Measurements from ENCODE around the gene CHN1.

CHN1 gene

DNA sequence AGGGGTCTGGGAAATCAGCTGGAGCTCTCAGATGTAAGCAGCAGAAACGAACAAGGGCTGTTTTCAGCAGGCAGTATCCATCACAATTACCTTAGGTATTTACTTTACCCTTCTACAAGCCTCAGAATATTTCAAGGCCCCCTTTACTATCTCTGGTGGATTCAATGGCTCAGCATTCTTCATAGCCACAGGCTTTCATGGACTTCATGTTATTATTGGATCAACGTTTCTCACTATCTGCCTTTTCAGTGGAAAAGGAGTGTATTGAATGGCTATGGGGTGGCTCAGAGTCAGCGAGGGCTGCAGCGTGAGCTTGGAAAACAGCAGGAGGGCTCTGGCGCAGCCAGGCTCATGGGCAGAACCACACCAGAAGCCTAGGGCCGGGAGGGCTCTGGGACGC lies 224.3 kb downstream of the CHN1 start:
- FAIRE-seq, result no peak

DNA sequence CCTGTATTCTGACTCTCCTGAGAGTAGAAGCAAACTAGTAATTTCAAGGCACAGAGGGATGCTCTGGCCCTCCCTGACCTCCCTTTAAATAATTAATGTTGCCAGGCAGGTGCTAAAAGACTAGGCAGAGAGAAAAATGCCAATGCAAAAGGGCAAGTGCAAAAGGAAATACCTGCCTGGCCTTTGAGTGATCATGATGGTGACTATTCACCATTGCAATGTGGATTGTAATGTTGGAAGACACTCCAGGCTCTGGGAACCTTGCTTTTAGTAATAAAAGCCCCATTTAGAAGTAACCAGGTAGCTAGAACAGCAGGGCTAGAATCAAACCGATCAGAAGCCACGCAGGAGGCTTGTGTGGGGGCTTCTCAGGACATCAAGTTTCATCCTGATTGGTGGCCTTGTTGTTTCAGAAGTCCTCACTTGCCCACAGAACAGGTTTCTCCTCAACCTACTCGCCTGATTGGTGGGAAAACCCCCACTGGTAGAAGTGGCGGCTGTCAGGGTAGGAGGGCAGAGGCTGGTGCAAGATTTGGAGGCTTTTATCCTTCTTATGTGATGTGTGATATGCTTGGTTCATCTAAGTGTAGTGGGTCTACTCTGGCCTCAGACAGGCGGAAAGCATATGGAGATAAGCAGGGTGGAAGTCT lies 224.9 kb downstream of the CHN1 start:
- no peak for FAIRE-seq

DNA sequence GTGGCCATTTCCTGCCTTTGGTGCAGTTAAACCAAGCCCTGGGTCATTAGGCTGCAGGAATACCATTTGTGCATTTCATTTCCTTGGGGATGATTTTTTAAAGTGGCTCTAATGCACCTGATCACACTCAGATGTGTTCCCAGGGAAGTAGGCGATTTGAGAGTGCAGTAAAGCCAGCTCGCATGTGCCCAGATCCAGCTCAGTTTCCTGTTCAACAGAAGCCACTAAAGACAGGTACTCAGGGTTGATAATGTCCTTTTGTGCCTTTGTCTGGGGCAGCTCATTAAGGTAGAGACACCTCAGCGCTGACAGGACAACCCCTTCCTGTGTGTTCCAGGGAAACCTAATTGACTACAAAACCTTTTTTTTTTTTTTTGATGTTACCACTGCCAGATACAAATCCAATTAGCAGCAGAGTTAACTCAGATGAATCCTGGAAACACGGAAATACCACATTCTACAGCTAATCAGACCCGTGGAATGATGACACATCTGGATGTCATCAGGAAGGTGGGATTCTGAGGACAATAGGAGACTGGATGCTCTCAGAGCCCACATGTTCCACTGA lies 225.7 kb downstream of the CHN1 start:
- FAIRE-seq, result no peak

DNA sequence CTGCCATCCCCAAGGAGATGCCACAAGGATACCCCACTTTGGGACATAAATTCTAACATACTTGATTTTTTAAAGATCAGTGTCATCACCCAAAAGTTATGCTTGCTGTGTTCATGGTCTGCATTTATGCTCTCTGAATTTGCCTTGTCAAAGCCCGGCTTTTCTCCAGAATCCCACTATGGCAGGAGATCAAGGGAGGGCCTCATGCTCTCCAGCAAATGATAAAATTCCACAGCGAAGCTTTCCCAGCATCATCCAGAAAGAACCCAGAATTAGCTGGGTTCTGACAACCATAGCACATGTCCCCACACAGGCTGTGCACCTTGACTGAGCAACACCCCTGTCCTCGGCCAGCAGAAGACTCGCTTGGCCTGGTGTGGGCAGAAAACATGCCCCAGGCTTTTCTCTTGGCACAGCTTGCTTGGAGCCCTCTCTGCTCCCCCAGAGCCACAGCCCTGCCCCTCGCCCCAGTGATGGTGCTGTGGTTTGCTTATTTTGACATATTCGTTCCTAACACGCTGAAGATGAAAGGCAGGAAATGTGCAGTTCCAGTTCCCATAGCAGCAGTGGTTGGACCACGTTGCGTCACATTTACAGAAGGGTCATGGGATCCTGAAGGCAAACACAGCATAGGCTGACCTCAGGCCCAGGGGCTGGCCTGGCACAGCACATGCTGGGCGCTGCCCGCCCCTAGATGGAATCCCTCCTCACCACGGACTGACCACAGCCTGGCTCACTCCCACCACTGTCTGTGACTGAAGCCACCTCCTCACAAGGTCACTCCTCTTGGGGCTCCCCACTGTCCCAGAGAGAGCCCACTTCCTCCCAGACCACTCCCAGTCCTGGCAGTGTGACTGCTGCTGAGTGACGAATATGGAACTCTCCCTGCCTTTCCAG lies 226.8 kb downstream of the CHN1 start:
- FAIRE-seq, result no peak

DNA sequence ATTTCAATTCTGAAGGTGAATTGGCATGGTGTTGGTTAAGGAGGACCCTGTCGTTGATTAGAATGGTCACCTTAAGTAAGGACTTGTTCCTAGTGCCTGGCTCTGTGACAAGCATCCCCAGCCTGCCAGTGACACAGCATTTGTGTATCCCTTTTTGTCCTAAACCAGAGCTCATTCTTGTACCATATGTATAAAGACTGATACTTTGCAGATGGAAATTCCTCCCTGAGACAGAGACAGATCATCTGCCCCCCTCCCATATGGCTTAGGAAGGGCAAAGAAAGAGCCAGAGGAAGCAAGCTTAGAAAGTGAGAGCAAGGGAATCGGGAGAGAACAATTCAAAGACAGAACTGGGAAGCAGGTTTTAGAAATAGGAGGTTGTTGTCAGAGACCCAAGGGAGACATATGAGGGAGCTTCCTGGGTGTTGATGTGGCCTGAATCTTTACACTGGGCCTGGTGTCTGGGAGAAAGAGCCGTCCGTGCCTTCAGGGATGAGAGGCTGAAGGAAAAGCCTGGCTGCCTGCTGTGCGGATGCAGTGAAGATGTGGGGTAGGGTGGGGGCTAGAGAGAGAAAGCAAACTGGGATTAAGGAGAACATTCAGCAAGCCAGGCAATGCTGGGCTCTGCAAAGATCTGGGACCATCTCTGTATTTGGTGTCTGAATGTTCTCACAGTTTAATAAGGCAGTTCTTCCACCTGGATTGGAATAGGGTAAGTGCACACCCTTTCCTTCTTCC lies 227.7 kb downstream of the CHN1 start:
- no peak for FAIRE-seq

DNA sequence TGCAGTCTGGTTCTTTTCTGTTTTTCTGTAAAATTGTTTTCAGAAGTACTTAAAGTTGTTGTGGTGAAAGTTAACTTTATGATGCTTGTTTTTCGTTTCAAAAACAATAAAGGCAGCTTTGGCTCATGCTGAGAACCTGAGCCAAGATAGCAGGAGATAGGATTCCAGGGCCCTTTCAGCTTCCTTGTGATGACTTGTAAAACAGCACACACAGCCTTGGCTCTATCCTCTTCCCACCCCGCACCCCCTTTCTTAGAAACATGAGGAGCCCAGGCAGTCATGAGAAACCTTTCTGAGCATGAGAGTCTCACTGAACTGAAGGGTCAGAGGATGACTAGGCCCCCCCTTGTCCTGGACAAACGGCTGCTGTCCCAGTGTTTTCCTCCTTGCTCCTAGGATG lies 228.5 kb downstream of the CHN1 start:
- FAIRE-seq, result no peak

DNA sequence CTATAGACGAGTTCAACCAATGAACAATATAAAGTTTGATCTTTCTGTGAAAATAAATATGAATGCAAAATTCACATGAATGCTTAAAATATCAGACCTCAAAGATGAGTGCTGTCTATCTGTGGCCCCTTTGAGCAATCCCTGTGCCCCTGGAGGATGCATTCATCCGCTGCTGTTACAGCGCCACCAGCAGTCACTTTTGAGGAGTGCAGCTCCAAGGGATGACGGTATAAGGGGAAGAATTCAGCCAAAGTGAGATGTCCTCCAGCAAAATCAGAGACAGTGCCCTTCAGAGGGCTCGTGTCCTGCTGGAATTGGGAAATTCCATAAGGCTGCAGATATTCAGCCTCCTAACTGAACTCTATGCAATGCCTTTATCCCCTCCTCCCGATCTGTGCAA lies 229.0 kb downstream of the CHN1 start:
- no peak for FAIRE-seq

DNA sequence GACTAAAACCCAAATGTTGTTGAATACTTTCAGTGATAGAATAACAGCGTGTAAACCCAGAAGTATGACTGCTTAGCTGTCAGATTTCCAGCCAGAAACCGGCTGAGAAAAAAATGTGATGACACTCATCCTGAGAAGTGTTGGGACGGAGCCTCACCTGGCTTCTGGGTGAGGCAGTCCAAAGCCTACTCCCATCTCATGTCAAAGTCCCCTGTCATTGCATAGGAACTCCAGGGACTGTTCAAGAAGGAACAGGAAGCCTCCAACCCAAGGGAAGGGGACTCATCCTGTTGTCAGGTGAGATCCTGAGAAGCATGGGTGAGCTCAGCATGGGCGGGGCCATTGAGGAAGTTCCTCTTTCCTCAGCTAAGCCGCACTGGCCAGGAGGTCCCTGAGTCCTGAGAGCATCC lies 229.6 kb downstream of the CHN1 start:
- no peak for FAIRE-seq

DNA sequence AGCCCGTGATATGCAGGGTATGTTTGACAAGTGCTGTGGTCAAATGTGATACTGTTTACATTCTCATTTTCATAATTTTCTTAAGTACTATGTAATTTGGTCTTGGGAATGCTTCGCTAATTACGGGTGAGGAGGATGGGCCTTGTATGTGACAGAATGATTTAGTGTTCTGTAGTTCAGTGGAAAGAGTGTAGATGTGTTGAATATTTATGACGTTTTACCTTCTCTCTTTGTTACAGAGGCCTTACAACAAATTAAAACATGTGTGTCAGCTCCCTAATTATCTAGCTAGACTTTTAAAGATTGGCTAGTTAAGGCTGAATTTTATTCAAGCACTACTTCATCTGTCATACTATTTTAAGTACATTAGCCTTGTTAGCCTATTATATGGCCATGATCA lies 230.3 kb downstream of the CHN1 start:
- FAIRE-seq, result no peak

DNA sequence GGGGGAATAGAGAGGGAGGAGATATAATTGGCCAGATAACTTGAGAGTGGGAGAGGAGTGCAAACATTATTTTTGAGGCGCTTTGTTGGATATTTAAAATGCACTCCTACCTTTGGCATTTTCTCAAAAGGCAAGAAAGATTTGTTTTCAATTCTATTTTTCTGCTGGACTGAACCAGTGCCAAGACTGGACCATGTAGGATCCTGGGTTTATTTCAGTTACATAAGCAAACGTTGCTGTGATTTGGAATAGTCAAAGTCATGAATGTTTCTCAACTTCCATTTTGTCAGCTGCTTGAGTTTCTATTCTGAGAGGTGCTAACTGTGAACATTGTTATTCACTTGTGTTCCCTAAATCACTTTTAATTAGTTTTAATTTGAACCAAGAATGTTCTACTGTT lies 232.0 kb downstream of the CHN1 start:
- no peak for FAIRE-seq

DNA sequence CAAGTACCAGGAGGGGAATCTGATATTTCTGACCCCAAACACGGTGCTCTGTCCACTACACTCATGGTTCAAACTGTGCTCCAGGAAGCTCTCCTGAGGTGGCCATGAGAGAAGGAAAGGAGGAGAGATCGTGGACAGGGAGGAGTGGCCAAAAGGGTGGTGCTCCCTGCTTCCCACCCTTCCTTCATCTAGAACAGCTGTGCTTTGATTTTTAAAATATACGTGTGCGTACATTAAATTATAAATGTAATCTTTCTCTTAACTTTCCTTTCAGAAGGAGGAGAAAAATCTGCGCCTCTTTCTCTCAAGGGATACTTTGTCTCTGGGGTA lies 232.7 kb downstream of the CHN1 start:
- no peak for FAIRE-seq

DNA sequence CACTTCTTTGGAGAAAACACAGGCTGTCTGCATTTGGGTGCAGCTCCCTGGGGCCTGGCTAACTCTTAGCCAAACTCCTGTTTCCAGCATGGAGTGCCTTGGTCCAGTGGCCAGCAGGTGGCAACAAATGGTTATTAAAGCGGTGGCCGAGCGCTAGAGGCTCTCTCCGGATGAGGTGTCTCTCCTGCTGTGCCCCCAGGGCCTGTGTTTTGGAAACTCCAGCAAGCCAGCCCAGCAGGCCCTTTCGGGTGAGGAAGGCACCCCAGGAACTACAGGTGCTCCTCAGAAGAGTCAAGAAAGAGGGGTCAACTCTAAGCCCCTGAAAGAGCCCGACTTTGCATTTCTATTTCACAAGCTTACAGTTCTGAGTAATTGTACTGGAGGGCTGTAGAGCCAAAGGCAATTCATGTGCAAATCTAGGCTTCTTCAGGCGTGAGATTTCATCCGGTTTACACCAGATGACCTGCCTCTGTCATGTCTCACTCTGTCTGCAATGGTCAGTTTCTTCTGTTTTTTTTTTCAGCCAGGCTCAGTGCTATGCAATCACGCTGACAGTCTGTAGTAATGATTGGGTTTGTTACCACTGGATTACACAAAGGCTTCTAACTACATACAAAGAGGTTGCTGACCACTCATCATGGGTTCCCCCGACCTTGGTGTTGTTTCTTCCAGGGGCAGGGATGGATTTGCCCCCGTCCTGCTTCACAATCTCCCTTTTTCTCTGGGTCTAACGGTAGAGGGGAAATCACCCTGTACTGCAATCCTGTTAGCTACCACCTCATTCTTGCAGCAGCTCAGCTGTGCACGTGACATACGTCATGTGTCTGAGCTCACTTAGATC lies 233.3 kb downstream of the CHN1 start:
- no peak for FAIRE-seq

DNA sequence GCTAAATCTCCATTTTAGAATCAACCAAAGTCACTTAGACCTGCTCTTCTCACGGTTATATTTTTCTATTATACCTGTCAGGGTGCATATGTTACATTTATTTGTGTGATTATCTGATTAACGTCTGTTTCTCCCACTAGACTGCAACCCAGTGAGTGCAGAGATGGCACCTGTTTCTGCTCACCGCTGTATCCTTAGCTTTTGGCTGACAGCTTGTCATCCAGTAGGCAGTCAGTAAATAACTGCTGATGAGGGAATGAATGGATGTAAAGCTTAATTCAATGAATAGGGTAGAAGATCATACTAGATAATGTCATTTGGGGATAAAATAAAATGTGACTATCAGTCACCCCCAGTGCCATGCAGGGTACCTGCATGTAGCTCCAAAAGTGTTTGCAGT lies 234.0 kb downstream of the CHN1 start:
- FAIRE-seq, result no peak

DNA sequence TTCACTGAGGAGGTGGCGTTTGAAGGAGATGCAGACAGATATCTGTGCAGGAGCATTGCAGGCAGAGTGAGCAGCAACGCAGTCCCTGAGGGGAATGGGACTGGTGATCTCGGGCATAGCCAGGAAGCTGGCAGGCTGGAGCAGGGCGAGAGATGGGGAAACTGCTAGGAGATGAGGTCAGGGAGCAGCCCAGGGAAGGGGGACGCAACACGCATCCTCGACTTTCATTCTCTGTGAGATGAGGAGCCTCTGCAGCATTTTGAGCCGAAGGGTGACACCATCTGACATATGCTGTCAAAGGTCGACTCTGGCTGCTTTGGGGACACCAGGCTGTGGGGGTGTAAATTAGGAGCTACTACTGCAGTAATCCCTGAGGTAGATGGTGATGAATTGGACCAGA lies 236.6 kb downstream of the CHN1 start:
- no peak for FAIRE-seq

DNA sequence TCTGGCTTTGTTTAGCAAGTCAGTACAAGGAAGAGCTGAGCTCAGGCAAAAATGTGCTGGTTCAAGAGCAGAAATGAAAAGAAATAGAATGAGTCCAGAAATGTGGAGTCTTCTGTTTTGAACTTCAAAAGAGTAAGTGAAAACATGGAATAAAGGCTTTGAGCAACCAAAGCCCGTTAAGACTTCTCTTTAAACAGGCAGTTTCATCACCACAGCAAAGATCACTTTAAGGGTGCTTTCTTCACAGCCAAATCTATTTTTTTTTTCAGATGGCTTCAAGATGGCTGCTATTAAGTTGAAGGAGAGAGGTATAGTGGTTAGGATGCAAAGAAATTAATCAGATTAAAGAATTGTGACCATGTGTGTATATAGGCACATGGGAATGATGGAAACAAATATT lies 238.9 kb downstream of the CHN1 start:
- FAIRE-seq, result no peak

DNA sequence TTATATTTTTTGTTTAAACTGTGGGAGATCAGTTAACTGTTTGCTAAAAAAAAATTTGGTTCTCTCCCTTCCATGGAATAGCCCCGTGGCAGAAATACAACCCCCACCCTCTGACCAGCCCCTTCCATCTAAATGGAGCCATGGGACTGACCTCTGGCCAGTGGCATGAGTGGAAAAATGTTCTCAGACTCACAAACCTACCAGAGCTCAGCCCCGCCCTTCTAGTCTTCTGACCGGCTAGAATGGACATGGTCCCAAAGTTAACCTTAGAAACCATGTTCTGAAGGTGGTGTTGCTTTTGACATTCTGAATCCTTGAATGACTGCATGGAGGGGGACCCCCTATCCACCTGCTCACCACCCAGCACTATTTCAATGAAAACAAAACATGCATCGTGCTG lies 239.6 kb downstream of the CHN1 start:
- no peak for FAIRE-seq

DNA sequence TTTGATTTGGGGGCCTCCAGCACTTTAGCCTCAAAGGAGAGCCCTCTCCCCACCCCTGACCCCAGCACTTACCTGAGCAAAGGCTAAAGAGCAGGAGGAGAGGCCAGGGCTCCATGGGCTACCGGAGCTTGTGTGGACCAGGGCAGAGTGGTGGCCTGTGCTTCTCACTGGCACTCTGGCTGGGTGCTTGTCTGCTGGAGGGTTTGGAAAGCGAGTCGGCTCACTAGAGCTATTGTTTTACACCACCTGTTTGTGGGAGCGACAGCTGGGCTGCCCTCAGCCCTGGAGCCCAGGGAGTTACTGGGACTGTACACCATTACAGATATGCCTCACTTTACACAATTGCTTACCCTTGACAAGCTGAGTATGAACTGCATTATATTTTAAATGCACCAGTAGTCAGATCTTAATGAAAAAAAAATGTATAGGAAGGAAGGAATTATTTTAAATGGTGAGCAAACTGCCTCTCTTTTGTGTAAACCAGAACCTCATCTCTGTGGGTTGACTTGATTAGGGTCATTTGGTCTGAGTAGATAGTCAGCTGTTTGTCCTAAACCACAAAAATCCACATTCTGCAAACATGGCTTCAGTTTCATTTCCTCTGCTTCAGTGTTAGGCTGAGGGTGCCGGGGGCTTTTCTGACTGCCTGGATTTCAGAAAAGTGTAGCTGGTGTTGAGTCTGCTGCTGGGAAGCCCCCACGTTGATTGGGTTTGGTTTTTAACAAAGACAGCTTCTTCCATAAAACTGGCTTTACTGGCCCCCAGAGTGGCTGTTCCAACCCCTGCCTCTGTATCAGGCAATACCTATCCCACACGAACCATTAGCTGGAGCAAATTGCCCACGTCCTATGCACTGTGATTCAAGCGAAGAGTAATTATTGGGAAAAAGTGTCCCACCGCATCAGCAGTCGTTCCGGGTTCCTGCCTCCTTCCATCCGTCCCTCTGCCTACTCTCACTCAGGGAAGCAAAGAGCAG lies 240.6 kb downstream of the CHN1 start, which contains the start of gene CHRNA1:
TSS of gene CHRNA1 (minus strand) at position 193 of the 976 bp plus-strand sequence. CDS start at position 115, 78 bp downstream.
- no peak for FAIRE-seq

DNA sequence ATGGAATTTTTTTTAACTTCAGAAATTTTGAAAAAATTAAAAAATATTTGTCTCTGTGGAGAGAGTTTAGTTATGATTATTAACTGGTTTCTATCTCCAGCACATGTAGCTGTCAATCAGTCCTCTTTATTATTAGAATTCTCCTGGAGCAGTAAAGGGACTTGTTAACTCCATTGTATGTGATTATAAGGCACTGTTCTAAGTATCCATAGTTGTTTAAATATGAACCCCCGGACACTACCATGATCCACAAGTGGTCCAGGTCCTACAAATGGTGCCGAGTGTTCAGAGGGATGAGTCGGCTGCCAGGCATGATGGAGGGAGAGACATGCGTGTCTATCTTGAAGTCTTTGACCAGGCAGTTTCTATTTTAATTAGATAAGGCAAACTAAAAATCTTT lies 241.4 kb downstream of the CHN1 start:
- no peak for FAIRE-seq

DNA sequence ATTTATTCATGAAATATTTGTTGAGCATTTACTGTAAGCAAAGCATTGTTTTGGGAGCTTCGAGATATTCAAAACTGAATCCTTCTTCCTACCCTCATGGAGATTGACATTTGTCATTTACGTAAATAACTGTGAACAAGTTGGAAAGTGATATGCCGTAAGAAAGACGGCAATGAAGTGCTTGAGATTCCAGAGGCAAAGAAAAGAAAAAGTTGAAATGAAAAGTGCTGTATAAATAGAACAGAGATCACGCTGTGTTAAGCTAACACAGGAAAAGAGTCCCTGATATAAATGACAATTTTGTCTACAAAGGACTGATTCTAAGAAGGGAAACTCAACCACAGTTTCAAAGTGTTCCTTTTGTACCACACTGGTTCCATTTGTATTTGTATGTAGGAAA lies 242.7 kb downstream of the CHN1 start:
- no peak for FAIRE-seq

DNA sequence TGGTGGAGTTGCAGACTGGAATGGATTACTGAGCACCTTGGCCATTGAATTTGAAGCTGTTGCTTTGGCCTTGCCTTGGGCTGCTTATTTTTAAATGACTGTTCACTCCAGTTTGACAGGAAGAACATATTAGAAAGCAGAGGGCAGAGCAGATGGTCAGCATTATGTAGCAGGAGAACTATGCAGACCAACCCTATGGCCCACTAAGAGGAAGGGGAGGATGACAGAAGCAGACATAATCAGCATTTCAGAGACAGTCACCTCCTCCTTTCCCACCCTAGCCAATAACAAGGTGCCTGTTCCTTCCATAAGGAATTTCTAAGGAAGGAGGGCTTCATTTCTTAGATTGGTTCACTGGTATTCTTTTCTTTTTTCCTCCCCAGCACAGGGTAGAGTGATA lies 243.3 kb downstream of the CHN1 start:
- no peak for FAIRE-seq

DNA sequence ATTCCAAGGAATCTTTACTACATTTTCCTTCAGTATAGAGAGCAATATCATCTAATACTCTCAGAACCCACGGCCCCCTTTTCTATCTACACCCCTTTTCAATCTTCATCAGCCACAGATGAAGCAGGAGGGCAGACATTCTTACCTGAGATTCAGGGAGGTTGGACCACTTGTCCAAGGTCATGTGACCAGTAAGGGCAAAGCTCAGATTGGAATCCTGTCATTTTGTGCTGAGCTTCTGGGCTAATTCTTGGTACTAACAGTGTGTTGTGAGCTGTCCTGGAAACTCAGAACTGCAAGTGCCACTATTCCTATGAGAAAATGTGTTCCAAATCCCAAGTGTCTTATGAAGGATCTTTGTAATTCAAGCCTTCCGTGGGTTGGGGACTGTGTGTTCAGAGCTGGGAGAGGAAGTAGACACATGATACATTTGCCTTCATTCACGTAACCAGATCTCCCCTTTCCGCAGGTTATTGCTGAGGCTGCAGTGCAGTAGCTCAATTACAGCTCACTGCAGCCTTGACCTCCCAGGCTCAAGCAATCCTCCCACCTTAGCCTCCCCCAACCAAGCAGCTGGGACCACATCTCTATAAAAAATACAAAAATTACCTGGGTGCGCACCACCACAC lies 244.2 kb downstream of the CHN1 start:
- FAIRE-seq, result no peak

Data from TTC549 (cell line).